Measurements from ENCODE around the gene CDK8.
"Not testable (repeated sequence)": the region's sequence is repeated elsewhere in the genome, so short reads cannot be mapped to it uniquely, and the experiment has no call there.

Gene CDK8

DNA sequence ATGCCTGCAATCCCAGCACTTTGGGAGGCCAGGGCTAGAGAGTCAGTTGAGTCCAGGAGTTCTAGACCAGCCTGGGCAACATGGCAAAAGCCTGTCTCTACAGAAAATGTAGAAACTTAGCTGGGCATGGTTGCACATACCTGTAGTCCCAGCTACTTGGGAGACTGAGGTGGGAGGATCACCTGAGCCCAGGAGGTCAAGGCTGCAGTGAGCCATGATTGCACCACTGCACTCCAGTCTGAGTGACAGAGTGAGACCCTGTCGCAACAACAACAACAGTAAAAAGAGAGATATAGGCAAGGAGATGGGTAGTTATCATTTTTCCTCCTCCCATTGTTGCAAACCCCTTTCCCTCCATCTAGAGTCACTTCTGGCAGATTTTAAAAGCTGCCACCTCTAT is 62.2 kb downstream of the CDK8 start:
- not testable (repeated sequence) for DNase-seq (ENCODE audit: low read depth in 2 of 2)

DNA sequence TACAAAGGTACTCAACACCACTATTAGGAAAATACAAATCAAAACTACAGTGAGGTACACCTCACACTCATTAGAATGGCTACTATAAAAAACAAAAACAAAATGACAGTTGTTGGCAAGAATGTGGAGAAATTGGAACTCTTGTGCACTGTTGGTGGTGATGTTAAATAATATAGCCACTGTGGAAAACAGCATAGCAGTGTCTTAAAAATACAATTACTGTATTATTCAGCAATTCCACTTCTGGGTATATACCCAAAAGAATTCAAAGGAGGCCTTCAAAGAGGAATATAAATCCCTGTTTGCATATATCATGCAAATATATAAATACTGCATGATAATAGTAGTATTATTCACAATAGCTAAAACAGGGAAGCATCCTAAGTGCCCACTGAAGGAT is 66.8 kb downstream of the CDK8 start:
- DNase-seq (ENCODE audit: low read depth in 2 of 2), result no peak

DNA sequence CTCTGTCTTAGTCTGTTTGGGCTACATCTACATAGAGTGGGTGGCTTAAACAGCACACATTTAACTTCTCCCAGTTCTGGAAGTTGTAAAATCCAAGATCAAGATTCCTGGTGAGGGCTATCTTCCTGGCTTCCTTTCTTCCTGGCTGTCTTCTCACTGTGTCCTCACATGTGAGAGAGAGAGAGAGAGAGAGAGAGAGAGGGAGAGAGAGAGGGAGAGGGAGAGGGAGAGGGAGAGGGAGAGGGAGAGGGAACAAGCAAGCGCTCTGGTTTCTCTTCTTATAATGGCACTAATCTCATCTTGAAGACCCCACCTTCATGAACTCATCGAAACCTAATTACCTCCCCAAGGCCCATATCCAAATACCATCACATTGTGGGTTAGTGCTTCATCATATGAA is 69.2 kb downstream of the CDK8 start:
- no peak for DNase-seq (ENCODE audit: low read depth in 2 of 2)

DNA sequence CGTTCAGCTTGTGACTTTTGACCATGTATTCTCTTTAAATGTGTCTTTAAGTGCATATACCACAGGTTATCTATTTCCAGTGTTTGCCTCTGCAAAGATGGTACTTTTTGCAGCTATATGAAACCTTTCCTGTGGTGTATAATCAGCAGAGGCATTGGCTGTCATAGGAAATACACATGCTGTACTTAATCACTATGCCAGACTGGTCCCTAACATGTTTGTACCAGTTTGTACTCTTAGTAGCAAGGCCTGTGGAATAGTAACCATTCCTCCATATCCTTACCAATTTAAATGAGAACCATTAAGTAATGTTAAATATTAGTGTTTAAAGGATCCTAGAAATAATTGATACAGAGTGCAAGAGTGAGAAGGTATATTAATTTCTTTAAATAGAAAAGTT is 69.8 kb downstream of the CDK8 start:
- DNase-seq (ENCODE audit: low read depth in 2 of 2), result no peak

DNA sequence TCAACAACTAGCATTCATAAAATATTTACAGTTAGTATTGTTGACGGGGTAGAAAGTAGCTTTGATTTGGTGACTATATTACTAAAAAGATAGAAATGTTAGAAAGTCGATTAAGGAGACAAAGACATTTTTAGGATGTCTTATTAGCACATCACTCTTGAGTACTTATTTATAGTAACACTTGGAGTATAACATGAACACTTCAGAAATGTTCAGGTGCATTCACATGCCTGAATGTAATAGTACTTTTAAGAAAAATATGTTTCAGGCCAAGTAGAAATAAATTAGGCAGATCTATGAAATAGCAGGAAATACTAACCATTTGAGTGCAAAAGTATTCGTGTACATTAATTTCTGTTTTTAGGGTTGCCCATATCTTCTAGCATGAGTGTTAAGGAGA is 70.4 kb downstream of the CDK8 start:
- no peak for DNase-seq (ENCODE audit: low read depth in 2 of 2)

DNA sequence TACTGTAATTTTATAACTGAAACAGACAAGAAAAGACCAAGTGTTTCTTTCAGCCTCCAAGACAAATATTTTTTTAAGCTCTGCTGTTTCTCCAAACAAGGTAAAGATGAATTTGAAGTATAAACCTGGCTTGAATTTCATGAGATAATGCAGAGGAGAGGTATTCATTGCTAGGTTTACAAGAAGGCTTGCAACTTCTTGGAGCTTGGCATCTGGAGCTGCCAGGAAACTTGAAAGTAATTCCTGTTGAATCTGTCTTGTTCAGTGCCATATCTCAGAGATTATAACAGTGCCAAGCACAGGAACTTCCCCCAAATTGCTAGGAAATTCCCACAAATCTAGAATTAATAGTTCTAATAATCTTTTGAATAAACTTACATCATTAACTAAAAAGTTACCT is 70.9 kb downstream of the CDK8 start:
- no peak for DNase-seq (ENCODE audit: low read depth in 2 of 2)

DNA sequence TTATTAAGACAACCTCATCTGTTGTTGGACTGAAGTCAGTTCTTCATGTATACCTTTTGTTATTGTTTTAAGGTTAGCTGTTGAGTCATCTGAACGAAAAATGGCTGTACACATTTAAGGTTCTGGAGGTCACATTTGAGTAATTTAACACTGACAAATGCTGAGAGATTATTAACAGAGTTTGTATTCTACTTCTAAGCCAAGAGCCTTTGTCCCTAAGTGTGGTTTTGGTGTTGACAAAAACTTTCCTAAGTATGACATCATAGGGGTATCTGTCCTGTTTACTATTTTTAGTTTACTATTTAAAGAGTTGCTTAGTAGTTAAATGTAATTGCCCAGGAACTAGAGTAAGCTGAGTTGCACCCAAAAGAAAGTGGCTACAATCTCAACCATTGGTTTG is 71.9 kb downstream of the CDK8 start:
- DNase-seq (ENCODE audit: low read depth in 2 of 2), result no peak

DNA sequence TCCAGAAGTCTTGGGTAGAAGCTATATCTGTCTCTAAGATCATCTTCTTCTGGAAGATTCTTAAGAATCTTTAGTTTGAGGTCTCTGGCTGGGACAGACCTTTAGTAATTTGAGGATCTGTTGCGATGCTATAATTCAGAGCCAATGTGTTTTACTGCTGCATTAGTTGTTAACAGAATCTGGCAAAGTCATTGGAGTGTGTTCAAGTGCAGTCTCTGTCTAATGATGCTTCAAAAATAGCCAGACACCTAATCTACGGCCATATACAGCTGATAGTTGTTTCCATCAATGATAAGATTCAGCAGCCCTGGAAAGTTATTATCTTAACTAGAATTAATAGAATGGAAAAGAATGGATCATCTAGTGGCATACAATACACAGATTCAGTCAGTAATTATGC is 72.6 kb downstream of the CDK8 start:
- DNase-seq (ENCODE audit: low read depth in 2 of 2), result no peak

DNA sequence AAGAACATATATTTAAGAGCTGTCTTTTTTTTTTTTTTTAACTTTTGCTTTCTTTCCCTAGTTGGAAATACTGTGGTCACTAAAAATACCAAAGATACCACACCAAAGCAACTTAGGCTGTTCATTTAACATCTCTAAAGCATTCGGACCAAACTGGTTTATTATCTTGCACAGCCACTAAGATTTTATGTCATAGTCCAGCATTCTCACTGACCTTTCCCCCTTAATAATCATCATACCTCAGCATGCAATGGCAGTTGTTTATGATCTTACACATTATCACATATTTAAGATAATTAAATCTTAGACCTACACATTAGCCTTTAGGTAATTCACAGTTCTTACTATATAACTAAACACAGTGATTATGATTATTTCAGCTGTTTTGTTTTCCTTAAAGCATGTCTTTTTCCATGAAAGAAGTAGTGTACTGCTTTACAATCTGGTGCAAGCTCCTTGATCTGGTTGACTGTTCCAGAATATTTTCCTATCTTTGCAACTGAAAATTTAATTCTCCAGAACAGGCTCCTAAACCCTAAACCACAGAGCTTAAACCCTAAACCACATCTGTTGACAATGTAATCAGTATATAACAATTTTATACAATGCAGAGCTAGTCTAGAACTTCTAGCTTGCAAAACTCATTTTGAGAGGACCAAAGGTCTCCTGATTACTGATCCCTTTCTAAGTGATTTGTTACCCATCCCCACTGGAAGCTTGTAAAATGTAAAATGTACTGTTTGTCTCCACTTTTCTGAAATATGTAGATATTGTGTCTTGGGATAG is 74.2 kb downstream of the CDK8 start:
- DNase-seq (ENCODE audit: low read depth in 2 of 2), result no peak

DNA sequence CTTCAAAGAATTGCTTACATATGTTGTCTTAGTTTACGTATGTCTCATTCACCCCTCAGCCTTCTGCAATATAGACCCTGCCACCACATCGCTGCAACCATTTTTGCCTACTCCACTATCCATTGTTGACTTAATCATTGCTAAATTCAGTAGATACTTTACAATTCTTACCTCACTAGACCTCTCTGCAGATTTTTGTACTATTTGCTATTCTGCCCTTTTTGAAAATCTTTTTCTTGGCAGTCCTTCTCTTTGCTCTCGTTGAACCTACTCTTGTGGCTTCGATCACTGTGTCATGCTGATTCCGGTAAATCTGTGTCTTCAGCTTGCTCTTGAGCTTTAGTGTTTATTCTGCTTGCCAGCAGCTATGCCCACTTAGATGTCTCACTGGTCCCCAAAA is 81.2 kb downstream of the CDK8 start:
- no peak for DNase-seq (ENCODE audit: low read depth in 2 of 2)

DNA sequence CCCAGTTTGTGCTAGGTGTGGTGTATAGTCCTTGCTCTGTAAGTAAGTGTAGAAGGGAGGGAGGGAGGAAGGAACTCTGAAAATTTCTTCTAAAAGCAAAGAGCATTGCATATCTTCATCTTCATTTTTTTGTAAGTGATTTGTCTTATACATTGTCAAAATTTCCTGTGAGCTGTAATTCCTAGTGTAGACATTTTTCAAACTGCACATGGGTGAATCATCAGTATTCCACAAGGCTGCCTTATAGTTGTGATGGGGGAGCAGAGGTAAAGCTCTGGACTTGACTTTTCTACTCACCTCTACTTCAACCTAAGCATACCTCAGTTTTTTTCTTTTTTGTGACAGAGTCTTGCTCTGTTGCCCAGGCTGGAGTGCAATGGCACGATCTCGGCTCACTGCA is 86.9 kb downstream of the CDK8 start:
- DNase-seq (ENCODE audit: low read depth in 2 of 2), result no peak

DNA sequence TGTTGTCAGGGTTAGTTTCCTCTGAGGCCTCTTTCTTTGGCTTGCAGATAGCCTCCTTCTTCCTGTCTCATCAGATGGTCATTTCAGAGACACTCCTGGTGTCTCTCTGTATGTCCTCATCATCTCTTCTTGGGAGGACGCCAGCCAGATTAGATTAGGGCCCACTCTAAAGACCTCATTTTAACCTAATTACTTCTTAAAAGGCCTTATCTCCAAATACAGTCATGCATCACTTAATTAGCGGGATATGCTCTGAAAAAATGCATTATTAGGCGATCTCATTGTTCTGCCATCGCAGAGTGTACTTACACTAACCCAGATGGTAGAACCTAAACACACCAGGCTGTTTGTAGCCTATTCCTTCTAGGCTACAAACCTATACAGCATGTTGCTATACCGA is 89.0 kb downstream of the CDK8 start:
- no peak for DNase-seq (ENCODE audit: low read depth in 2 of 2)

DNA sequence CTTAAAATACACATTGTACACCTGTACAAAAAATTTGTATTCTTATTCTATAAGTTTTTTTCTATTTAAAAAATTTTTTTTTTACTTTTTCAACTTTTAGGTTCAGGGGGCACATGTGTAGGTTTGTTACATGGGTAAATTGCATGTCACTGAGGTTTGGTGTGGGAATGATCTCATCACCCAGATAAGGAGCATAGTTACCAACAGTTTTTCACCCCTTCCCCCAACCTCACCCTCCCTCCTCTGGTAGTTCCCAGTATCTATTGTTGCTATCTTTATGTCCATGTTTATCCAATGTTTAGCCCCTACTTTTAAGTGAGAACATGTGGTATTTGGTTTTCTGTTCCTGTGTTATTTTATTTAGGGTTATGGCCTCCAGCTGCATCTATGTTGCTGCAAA is 89.9 kb downstream of the CDK8 start:
- DNase-seq (ENCODE audit: low read depth in 2 of 2), result no peak

DNA sequence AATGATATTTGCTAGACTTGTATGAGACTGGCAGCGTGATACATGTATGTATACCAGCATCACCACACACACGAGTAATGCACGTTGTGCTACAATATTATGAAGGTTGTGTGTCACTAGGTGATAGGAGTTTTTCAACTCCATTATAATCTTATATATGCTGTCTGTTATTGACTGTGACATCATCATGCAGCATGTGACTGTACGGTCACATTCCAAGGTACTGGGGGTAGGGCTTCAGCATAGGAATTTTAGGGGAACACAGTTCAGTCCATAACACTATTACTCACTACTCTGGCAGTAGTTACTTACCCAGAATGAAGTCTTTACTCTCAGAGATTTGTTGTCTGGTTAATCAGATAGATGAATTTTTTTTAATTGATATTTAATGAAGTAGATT is 91.1 kb downstream of the CDK8 start:
- DNase-seq (ENCODE audit: low read depth in 2 of 2), result no peak

DNA sequence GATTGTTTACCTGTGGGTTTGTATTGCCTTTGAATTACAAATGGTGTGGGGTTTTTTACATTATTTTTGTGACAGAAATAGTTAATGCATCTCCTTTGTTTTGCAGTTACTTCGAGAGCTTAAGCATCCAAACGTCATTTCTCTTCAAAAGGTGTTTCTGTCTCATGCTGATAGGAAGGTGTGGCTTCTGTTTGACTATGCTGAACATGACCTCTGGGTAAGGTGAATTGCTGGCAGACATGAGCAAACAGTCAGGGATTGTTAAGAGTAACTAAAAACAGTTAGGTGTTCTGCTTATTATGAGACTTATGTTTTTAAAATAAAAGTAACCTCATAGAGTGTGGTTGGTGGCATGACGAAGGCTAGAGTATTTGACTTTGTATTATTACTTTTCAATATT is 95.0 kb downstream of the CDK8 start:
- DNase-seq (ENCODE audit: low read depth in 2 of 2), result no peak

DNA sequence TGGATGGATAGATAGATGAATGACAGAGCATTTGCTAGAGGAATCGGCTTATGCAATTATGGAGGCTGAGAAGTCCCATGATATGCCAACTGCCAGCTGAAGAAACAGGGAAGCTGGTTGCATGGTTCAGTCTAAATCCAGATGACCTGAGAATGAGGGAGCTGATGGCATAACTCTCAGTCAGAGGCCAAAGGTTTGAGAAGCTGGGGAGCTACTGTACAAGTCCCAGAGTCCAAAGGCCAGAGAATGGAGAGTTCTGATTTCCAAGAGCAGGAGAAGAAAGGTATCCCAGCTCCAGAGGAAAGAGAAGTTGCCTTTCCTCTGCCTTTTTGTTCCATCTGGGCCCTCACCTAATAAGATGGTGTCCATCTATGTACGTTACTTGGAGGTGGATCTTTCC is 108.3 kb downstream of the CDK8 start:
- no peak for DNase-seq (ENCODE audit: low read depth in 2 of 2)

DNA sequence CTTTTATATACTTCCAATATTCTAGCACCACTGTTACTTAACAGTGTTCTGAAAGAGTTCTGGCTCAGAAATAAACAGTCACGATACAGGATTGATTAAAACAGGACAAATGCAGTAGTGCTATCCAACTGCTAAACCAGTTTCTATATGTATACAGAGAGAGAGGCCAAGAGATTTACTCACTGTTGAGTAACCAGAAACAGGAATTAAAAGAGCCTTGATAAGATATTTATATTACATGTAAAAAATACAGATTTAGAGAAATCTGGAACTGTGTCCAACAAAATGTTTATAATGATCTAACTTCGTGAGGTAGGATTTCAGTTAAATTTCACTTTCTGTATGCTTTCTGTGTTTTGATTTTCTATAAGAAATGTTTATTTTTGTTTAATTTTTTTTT is 116.6 kb downstream of the CDK8 start:
- no peak for DNase-seq (ENCODE audit: low read depth in 2 of 2)

DNA sequence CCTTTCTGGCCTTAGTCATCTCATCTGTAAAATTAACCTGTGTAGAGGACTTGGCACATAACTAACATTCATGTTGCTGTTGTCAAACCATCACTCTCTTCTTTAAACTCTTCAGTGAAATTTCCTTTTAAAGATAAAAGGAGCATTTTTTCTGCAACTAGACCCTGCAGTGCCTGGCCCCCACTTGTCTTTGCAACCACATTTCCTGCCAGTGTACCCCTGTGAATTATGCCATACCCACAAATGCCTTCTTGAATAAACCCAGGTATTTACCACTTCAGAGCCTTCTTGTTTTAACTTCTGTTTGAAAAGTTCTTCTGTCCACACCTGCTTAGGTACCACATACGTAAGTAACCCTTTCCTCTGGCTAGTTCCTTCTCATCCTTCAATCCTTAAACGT is 118.8 kb downstream of the CDK8 start:
- DNase-seq (ENCODE audit: low read depth in 2 of 2), result no peak

DNA sequence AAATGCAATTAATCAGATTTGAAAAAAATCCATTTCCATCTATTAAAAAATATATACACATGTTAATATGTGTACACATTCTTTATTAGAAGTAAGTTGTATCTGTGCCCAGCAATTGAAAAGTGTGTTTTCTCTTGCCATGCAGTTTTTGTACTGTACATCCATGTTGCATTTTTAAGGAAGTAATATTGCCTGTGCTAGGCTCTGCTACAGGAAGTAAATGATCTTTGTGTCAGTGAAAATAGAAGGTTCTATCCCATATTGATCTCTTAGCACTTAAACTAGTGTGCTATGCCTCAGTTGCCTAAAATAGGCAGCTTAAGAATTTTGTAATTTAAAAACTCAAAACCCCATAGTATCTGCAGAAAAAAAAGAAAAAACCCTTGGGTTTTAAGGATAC is 122.5 kb downstream of the CDK8 start:
- DNase-seq (ENCODE audit: low read depth in 2 of 2), result no peak

DNA sequence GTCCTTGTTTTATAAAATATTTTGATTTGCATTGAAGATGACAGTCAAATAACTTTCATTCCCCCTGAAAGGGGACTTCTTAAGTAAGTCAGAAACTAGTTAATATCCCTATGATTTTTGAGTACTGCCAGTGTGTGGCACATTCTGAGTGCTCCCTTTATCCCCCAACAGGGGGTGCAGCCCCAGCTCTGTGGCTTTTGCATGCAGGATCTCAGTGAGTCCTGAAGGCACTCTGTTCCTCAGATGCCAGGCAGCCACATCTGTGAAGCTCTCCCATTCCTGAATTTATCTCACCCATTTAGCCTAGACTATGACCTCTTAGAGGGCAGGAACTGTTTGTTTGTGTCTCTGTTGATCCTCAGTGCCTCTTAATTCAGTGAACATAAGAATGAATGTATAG is 123.1 kb downstream of the CDK8 start:
- DNase-seq (ENCODE audit: low read depth in 2 of 2), result no peak

DNA sequence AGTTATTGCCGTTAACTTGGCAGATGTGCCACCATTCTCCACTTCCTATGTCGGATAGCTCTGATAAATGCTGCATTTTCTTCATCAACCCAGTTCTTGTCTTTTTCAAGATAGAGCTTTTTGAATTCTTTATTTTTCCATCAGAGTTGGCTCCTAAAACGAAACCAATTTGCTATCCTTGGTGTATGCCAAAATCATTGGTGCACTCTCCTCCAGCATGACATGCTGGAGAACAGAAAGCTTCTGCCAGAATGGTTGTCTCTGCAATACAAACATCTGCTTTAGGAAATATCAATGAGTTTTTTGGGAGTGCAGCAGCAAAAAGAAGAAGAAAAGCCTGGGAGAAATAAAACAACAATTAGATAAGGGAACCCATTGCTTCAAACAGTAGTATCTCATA is 124.2 kb downstream of the CDK8 start:
- DNase-seq (ENCODE audit: low read depth in 2 of 2), result no peak

DNA sequence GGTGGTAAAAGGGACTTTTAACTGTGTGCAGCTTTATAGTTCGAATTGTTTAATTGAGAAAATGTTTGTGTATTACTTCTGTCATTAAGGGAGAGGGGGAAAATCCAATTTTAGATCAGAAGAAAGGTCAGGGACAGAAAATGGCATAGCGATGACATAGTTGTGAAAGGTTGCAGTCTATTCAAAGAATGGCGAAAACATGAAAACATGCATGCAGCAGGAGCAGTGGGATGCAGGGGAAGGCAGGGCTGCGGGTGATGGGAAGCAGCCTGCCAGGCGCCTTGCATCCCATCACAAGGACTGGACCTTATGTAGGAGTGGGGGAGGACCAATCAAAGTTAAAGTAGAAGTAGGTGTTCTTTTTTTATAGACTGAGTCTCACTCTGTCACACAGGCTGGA is 125.9 kb downstream of the CDK8 start:
- DNase-seq (ENCODE audit: low read depth in 2 of 2), result no peak

DNA sequence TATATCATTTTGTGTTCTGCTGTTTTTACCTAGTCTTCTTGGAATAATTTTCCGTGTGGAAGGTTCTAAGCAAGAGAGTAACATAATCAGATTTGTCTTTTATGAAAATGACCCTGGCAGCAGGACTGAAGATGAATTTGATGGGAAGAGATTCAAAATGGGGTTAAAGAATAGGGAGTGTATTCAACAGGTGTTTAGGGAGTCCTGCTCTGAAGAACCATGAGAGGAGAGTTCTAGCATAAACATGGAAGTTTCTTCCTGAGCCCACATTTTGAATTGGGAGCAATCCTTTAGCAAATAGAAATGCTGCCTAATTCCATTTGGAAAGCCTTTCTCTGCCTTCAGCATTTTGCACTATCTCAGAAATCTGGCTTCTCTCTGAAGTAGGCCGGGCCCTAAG is 127.0 kb downstream of the CDK8 start:
- DNase-seq (ENCODE audit: low read depth in 2 of 2), result no peak

DNA sequence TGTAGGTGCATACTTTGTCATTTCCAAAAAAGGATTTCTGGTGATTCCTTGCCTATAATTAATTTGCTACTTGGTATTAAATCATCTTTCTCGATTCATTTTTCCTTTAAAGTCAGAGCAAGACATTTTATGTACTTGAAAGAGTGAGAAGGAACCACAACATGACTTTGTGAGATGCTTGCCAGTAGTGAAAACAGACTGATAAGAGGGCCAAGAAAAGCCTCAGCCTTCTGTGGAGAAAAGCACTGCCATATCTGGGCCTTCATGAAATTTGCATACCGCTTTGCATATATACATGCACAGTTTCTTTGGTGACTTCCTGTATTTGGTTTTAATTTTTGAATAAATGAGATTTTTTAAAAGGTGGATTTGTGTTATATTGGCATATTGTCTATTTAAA is 128.4 kb downstream of the CDK8 start:
- DNase-seq (ENCODE audit: low read depth in 2 of 2), result no peak
